DMS153 treated with DMSO at 0.1 percent for 48 hours (cell line): ENCODE data around the gene RSPO1.
"Not testable (repeated sequence)": the region's sequence is repeated elsewhere in the genome, so short reads cannot be mapped to it uniquely, and the experiment has no call there.

Experiments
- DNase-seq: peaks from one replicate; lab custom pipeline; 2025; ENCODE audit not compliant: unreplicated experiment; lab: John Stamatoyannopoulos, UW

RSPO1 gene

DNA sequence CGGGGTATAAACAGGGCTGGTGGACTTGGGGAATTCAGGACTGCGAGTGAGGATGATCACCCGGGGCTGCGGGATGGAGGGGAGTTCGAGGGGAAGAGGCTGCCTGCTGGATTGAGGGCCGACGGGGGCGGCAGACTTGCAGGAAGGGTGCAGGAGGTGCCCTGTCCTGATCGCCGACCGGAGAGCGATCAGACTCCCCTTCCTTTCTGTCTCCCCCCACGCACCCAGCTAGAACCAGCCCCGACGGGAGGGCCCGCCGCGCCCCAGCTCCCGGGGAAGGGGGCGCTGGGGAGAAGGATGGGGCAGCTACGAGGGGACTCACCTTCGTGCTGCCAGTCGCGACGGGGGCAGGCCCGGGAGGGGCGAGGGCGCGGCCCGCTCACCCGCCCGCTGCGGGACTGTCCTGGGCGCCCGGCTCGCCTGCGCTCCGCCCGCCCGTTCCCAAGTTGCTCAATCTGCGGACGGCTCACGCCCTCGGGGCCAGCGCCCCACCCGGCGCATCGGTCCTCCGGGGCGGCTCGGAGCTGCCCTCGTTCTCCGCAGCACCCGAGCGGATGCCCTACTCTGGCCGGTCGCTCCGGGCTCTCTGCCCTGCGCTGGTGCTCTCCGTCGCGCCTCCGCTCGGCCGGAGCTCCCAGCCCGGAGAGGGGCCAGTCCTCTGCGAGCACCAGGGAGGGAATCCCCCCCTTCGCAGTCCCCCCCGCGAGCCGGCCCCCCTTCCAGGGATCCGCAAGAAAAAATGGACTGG, at the start of gene RSPO1:
RSPO1 (minus strand) TSS at position 649 of the 748 bp plus-strand sequence. CDS start 5,231 bp downstream, outside the sequence.
- no peak for DNase-seq

DNA sequence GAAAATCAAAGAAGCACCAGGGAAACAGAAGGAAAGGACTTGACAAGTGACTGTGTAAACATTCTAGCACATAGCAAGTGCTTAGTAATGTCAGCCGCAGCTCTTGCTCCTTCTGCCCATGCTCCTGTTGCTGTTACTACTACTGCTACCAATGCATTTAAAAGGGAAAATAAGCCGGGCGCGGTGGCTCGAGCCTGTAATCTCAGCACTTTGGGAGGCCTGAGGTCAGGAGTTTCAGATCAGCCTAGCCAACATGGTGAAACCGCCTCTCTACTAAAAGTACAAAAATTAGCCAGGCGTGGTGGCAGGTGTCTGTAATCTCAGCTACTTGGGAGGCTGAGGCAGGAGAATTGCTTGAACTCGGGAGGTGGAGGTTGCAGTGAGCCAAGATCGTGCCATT, 49.5 kb upstream of the RSPO1 start:
- not testable (repeated sequence) for DNase-seq

DNA sequence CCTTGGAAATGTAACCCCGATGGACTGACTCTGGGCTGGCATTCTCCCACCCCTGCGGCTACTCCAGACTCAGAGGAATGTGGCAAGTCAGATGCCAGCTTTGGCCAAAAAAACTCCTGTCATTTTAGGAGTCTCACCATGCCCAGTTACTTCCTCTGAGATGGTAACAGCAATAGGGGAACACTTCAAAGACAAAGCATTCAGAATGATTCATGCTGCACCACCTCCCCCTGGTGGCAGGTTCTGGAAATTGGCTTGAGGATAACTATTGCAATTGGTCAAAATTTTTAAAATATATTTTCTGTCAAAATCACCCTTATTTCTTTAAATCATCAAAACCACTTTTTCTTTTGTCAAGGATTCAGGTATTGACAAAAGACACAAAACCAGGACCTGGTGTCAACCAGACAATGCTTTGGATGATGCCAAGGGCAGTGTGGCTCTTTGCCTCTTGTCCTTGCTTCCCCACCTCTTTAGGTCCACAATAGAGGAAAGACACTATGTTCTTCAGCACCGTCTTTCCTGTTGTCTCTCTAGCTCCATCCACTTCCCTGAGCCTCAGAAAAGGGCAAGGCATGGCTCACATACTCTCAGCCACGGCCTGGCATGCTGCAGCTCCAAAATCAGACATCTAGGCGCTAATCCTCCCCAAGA, 47.8 kb upstream of the RSPO1 start:
- DNase-seq = peak; percentile 40

DNA sequence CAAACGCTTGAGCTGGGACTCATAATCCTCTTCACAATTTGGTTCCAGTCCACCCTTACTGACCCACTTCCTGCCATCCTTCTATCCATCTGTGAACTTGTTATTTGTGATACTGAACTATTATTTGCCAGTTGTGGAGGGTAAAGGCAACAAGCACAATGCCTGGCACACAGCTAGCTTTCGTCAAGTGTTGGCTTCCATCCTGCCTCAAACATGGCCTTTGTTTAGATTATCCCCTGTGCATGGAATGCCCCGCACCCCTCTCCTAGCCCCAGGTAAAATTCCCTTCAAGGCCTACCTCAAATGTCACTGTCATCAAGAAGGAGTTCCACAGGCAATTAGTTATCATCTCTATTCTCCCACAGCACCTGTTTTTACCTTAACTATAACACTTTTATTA, 46.2 kb upstream of the RSPO1 start:
- DNase-seq = no peak

- DNase-seq = no peak
These were observed 43.1 kb upstream of the RSPO1 start for GRCh38 chr1:37677808-37678207.

GRCh38 chr1:37677143-37677439, 42.4 kb upstream of the RSPO1 start:
- no peak for DNase-seq

- DNase-seq = no peak
These were observed 41.8 kb upstream of the RSPO1 start for GRCh38 chr1:37676281-37677142.

GRCh38 chr1:37673920-37674319, 39.2 kb upstream of the RSPO1 start:
- DNase-seq = no peak

DNA sequence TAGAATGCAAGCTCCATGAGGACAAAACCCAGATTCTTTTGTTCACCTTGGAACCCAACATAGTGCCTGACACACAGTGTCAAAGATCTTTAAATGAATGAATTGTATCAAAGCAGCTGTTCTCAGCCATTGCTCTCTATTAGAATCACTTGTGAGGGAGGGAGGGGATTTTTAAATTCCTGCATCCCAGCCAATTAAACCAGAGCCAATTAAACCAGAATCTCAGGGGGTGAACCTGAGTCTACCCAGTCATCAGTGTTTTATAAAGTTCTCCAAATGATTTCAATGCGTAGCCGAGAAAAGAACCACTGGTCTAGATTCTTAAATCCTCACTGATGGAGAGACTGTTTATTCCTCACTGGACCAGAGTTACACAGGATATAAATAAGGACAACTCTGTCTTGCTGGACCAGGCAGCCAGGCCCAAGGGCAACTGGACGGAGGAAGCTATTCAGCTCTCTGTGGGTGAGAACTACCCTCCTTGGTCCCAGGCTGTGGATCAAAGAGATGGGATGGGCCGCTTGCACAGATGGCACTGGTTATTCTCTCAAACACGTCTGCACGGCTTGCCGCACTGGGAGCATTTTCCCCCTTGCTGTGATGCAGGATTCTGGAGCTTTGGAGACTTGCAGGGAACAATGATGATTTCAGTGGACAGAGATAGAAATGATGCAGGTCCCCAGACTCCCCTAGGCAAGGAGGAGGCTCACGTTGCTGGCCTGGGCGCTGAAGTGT, 37.6 kb upstream of the RSPO1 start:
- DNase-seq = no peak

DNA sequence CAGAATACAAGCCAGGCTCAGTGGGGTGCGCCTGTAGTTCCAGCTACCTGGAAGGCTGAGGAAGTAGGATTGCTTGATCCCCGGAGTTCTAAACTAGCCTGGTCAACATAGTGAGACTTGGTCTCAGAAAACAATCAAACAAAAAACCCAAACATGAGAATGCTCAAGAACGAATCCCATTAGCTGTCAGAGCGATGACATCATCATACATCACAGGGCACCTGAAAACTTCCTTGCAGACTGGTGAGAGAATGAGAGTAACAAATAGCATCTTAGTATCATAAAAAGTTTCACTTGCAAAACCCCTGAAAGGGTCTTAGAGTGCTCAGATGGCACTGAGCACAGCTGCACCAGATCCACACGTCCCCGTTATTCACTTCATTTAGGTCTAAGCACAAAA, 36.6 kb upstream of the RSPO1 start:
- DNase-seq = no peak

DNA sequence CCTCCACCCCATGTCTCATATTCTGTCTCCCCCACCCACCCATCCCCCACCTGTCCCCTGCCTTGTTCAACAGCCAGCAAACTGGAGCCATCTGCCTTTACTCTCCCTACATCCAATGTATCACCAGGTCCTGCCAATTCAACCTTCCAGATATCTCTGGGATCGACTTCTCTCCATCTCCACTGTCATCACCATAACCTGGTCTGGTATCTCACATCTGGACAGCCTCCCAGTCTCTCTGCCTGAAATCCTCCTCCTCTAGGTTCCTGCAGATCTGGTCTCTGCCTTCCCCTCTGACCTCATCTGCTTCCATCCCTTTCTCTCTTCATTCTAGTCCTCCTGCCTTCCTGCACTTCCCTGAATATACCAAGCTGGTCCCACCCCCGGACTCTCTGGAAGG, 35.4 kb upstream of the RSPO1 start:
- DNase-seq = no peak

DNA sequence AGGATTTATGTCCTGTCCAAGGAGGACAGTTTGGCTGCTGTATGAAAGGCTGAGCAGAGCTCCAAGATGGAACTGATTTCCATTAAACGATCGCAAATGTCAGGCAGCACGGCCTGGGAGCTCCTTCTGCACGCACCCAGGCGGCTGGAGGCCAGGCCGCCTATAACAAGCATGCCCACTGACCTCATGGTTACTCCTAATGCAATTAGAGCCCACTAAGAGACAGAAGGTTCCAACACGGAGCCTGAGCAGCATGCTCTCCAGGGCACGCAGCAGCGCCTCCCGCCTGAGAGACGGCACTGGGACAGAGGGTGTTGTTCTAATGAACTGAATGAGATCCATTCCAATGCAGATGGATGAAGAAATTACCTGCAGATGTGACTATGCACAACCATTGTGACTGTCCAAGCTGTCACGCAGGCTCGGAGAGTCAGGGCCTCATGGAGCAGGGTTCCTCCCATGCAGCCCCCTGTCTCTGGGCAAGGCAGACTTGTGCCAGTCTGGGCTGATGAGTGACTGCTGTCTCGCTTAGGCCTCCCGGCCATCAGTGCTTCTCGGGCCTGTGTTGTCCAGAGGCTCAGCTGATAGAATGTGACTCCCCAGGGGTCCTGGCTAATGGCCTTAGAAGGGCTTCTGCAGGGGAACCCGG, 32.5 kb upstream of the RSPO1 start:
- no peak for DNase-seq

DNA sequence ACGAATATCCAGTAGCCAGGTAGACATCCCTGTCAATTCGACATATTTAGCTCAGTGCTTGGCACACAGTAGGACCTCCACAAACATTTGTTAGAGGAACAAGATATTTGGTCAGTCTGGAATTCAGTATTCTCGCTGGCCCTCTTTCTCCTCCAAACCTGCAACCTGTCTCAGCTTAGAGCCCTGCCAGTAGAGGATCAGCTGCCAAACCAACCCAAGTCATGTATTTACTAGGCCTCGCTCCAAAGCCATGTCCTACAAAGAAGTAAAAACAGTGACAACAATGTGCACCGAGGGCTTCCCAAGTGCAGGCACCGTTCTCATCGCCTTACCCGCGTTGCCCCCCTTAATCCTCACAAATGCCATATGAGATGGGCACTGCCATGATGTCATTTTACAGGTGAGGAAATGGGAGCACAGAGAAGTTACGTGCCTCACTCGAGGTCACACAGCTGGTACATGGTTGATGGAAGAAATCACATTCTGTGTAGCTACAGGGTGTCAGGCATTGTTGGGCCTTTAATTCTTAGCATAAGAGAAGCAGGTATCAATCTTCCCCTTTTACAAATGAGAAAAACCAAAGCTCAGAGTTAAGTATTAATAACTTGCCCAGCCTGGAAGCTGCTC, 31.7 kb upstream of the RSPO1 start:
- no peak for DNase-seq

GRCh38 chr1:37663426-37664000, 28.8 kb upstream of the RSPO1 start:
- no peak for DNase-seq

DNA sequence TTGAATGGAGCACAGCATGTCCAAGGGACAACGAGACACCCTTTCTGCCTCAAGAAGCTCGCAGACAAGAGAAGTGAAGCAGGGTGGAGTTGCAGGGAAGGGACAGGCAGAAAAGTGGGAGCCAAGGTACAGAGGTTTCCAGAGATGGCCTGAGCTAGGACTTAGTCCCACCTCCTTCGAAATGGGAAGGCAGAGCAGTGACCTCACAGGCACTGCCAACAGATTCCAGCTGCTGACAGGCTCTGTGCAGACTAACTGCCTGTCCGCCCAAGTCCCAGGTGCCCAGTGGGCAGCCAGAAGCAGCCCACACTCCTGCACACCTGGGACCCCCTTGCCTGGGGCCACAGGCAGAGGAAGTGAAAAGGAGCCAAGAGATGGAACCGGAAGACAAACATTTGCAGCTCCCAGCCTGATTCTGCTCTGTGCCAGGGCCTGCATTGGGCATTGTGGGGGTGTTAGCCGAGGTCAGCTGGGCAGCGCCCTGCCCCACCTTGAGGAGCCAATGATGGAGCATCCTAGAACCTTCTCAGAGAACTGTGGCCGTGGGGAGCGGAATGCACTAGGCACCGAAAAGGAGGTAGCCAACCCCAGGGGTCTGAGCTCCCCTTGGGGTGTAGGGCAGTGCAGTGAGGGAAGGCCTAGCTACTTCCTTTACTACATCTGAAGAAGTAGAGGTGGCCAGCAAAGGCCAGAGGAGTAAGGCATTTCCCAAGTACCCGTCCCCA, 27.5 kb upstream of the RSPO1 start:
- no peak for DNase-seq

DNA sequence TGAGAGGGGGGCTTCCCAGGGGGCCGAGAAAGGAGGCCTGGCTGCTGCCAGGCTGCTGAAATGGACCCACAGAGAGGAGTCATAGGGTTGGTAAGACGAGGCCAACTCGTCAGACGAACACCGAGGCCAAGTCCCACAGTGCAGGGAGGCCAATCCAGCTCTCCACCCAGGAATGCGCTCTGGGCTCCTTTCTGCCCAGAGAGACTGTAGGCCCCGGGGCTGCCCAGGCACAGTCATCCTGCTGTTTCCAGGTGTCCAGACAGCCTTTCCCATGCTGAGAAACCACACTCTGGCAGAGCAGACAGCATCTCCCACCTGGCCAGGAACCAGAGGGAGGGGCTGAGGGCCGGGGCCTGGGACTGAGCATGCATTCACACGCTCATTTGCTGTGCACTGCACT, 26.7 kb upstream of the RSPO1 start:
- DNase-seq = no peak

DNA sequence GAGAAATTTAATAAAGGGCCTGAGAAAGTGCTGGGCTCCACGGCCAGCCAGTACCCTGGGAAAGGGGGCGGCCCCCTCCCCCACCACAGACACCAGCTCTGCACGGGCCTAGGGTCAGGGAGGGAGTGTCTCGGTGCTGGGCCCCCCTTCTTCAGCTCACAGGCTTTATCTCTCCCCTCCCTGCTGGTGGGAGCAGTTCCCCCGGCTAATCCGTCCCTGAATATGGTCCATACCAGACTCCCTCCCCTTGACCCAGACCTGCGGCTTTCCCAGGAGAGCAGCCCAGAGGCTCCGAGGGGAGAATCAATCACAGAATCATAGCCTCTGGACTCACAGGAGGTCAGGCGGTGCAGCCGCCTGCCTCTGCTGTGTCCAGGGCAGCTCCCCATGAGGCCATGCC, 26.0 kb upstream of the RSPO1 start:
- no peak for DNase-seq

- DNase-seq = no peak
These were observed 23.8 kb upstream of the RSPO1 start for GRCh38 chr1:37658486-37658885.

GRCh38 chr1:37657620-37658412, 23.1 kb upstream of the RSPO1 start:
- no peak for DNase-seq
